NCI-H2081 treated with DMSO at 0.1 percent for 48 hours (cell line): ENCODE data around the gene YIPF1.

ENCODE experiments used
- DNase-seq: peaks from one replicate; lab custom pipeline; 2025; lab: John Stamatoyannopoulos, UW

YIPF1 gene

DNA sequence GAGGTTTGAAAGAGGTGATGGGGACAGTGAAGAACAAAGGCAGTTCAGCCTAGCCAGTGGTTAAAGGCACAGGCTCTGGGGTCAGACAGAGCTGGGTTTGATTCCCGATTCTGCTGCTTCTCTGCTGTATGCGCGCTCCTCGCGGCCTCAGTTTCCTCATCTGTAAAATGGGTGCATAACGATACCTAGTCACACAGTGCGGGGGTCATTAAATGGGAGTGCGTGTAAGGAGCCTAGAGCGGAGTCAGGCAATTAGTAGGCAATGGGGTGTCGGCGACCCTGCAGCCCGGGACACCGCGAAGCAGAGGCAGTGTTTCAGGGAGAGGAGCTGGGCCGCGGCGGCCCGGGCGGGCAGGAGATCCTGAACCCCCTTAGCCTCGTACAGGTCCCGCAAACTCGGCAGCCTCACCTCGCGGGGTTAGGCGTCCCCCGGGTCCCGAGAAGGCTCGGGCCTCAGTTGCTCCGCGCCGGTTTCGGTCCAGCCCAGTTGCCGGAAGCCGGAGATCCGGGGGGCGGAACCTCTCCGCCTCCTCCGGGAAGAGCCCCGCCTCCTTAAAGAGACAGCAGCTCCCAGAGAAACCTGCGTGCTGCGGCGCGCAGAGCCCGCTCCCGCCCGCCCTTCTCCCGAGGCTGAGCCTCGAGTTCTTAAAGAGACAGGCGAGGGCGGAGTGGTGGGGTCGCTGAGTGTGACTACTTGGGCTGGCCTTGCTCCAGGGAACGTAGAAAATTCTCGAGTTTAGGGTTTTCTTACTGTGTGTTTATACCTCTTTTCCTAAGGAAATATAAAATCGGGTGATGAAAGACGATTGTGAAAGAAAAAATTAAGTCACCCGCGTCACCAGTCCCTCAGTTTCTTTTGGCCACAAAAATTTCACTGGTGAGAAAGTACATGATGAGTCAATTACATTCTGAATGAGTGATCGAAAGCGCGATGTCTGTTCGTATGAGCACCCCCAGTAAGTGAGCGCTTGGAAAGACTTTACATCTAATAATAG is at the start of gene YIPF1:
Gene YIPF1 (minus strand): TSS at position 494 of the 995 bp plus-strand sequence. CDS start 860 bp downstream, outside the sequence.
- peak; percentile 58 for DNase-seq

DNA sequence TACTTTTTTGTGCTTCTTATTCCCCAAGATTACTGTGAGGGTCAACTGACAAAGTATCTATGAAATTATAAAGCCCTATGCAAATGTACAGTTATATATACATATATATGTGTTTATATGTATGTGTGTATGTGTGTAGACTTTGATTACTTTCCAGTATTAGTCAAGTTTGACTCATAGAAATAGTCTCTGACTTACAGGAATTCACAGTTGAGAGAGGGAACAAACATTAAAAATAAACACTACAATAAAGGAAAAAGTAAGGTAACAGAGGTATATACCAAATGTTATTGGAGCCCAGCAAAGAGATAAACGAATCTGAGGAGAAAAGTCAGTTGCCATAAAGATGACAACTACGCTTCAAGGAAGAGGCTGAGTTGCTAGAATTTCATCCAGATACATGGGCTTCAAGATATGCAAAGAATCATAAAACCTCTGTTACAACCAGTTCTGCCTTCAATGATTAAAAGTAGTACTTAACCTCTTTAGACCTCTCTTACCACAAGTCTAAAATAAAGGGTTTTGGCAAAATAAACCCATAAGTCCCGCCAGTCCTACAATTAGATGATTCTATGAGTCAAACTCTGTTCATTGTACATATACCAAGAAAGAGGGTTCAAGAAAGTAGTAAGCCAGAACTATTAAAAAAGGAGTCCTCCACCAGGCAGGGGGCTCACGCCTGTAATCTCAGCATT is 48.7 kb upstream of the YIPF1 start:
- no peak for DNase-seq

- DNase-seq, result no peak
These were observed 46.8 kb upstream of the YIPF1 start for GRCh38 chr1:53936430-53936829.

GRCh38 chr1:53934170-53934765 is 44.7 kb upstream of the YIPF1 start:
- DNase-seq, result no peak

DNA sequence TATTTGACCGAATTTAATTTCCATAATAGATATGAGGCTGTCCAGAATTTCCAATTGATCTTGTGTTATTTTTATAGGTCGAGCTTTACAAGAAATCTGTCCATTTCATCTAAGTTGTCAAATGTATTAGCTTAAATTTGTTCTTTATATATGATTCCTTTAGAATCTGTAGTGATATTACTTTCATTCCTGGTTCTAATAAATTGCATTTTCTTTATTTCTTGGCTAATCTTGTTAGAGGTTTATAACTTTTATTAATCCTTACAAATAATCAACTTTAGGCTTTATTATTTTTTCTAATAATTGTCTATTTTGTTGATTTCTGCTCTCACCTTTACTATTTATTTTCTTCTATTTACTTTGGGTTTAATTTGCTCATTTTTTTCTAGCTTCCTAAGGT is 41.9 kb upstream of the YIPF1 start:
- no peak for DNase-seq

DNA sequence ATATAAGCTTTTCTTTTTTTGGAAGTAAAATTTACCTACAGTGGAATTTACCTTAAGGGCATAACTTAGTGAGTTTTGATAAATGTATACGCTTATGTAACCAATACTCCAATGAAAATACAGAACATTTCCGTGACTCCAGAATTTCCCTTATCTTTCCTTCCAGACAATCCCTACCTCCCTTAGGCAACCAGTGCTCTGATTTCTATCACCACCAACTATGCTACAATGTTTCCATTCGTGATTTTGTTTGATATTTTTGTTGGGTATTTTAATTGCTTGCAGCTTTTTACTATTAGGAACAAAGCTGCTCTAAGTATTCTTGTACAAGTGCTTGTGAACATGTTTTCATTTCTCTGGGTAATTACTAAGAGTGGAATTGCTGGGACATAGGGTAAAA is 41.3 kb upstream of the YIPF1 start:
- no peak for DNase-seq

DNA sequence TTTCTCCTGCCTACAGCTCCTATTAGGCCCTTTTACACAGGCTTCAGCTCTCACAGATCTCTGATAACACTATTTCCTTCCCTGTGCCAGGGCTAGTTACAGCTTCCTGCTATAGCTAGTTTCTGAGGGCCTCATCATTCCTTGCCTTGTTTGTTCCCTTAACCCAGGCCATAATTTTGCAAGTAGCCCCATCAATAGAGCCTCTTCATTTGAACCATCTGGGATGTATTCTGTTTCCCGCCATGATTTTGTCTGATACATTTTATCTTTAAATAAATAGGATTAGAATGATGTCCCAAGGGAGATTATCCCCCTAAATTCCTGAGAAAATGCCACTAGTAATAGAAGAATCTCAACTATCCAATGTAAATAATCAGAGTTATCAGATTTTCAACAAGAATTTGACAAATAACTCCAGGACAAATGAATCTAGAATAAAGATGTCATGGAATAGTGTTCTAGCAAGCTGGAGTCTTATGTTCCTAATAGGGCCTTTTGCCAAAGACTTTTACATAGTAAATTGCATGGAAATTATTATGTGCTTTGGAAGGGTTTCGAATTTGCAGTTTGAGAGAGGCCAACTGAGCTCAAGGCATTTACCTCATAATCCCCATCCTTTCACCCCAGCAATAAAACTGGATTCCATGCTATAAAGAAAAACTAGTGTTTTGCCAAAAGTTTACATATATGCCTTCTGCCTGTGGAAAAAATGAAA is 39.8 kb upstream of the YIPF1 start:
- no peak for DNase-seq

- no peak for DNase-seq
These were observed 37.8 kb upstream of the YIPF1 start for GRCh38 chr1:53927376-53927881.

DNA sequence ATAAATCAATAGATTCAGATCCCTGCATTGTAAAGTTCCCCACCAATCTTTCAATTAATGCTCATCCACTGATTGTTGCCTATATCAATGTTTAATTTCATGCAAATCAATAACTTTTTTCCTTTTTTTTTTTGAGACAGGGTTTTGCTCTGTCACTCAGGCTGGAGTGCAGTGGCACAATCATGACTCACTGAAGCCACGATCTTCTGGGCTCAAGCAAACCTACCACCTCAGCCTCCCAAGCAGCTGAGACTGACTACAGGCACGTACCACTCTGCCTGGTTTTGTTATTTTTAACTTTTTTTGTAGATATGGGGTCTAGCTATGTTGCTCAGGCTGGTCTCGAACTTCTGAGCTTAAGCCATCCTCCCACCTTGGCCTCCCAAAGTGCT is 30.1 kb upstream of the YIPF1 start:
- DNase-seq, result no peak

- no peak for DNase-seq
These were observed 28.7 kb upstream of the YIPF1 start for GRCh38 chr1:53918343-53918742.

GRCh38 chr1:53913352-53914033 is 23.9 kb upstream of the YIPF1 start:
- no peak for DNase-seq

- no peak for DNase-seq
These were observed 21.8 kb upstream of the YIPF1 start for GRCh38 chr1:53911442-53911841.

DNA sequence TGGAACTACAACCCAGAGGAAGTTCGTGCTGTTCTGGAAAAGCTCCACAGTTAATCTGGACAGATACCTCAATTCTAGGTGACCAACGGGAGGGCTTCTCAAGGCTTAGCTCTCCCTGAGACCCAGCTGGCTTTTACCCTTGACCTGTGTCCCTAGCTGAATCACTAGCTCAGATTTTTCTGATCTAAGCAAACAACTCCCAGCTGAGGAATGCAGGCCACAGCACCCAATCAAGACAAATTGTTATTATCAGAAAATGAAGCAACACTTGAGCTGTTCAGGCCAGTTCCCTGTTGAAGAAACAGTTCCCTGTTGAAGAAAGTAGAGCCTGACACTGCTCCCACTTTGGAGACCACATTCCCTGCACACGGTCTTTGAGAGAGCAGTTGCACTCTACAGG is 20.3 kb upstream of the YIPF1 start:
- no peak for DNase-seq

DNA sequence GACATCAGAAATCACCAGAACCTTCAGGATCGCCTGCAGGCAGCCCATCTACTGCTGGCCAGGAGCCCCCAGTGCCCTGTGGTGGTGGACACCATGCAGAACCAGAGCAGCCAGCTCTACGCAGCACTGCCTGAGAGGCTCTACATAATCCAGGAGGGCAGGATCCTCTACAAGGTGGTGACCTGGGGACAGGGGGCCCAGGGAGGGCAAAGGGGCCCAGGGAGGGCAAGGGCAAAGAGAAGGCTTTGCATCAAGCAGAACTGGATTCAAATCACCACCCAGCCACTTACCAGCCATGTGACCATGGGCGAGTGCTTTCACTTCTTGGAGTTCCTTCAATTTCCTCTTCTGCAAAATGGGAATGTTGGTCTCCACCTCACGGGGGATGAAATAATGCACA is 16.5 kb upstream of the YIPF1 start:
- no peak for DNase-seq

DNA sequence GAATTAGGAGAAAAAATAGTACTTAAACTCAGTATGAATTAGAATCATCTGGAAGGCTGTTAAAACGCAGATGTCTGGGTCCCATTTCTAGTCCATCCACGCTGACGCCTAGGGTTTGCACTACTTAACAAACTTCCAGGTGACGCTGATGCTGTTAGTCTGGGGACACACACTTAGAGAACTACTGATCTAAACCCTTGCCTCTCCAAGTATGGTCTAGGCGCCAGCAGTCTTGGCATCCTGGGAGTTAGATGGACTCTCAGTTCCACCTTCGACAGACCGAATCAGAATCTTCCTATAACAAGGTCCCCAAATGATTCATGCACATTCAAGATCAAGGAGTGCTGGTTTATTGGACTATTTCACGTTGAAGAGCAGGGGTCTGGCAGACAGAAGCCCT is 15.9 kb upstream of the YIPF1 start:
- DNase-seq, result no peak

- DNase-seq, result no peak
These were observed 12.9 kb upstream of the YIPF1 start for GRCh38 chr1:53902235-53903138.

DNA sequence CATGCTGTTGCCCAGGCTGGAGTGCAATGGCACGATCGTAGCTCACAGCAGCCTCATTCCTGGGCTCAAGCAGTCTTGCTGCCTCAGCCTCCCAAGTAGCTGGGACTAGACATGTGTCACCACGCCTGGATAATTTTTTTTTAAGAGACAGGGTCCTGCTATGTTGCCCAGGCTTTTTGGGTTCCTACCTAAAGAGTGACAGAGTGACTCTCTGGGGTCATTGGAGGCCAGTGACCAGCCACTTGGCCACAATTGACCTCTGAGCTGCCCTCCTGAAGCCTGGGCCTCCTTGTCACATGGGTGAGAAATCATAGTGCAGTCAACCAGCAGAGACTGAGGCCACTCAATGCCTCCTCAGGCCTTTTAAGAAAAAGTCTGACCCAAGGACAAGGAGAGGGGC is 10.1 kb upstream of the YIPF1 start:
- no peak for DNase-seq

GRCh38 chr1:53899206-53899628 is 9.6 kb upstream of the YIPF1 start:
- no peak for DNase-seq

DNA sequence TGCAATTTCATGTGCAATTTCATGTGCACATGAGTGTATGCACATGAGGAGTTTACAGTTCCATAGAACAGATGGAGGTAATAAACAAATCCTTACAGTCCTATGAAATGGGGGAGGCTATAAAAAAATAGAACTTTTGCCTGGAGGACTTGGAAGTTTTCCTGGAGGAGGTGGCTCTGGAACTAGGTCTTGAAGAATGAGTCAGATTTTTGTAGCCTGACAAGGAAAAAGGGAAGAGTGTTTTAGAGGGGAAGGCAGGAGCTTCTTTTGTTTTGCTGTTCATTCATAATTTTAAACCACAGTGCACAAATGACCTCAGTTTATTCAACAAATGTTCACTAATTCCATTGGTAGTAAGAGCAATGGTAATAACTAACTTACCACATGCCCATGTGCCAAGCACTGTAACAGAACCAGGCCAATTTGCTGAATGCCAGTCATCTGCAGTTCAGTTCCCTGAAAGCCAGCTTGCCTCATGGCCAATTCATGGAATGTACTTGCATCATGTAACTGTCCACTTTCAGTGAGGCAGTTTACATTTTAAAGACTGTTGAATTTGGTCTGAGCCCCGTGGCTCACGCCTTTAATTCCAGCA is 7.1 kb upstream of the YIPF1 start:
- DNase-seq, result no peak

DNA sequence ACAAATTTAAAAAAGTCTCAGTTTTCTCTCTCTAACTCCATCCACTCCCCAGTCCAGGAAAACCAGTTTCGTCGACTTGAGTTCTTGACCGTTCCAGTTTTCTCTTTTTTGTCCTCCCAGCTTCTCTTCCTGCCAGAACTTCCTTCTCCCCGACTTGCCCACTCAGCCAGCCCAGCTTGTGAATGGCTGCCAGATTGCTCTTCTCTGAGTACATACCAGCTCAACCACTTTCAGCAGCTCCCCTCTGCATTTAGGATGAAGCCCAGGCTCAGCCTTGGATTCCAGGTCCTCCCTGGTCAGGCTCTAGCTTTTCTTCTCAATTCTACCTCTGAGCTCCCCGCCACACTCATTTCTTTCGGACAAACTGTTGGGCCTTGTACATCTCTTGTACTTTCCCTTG is 5.8 kb upstream of the YIPF1 start:
- DNase-seq, result no peak
